ENCODE data around the gene AGBL4.

The AGBL4 gene

GRCh38 chr1:48540587-48540986, 1483.2 kb downstream of the AGBL4 start:
- H3K27ac ChIP-seq, result no peak overlapping the region
- TF ChIP-seq CTCF (IDR thresholded peaks at IDR 0.05) (no peak), ZFX (IDR thresholded peaks at IDR 0.05; ENCODE audit: borderline replicate concordance) (no peak)

- no peak for TF ChIP-seq ZFX (IDR thresholded peaks at IDR 0.05; ENCODE audit: borderline replicate concordance)
- H3K27ac ChIP-seq, result no peak overlapping the region
Observed at GRCh38 chr1:48536477-48536876, 1487.3 kb downstream of the AGBL4 start.

- TF ChIP-seq ZFX (IDR thresholded peaks at IDR 0.05; ENCODE audit: borderline replicate concordance), result no peak
- no peak for TF ChIP-seq CTCF (IDR thresholded peaks at IDR 0.05)
- H3K27ac ChIP-seq, result no peak overlapping the region
Observed at GRCh38 chr1:48532976-48533375, 1490.8 kb downstream of the AGBL4 start.

GRCh38 chr1:48530727-48531351, 1492.9 kb downstream of the AGBL4 start:
- peak; percentile 92 for TF ChIP-seq CTCF (IDR thresholded peaks at IDR 0.05)
- no peak for TF ChIP-seq ZFX (IDR thresholded peaks at IDR 0.05; ENCODE audit: borderline replicate concordance)
- H3K27ac ChIP-seq, result no peak overlapping the region

GRCh38 chr1:48527051-48527450, 1496.7 kb downstream of the AGBL4 start:
- peak overlapping the region; percentile 91 for H3K27ac ChIP-seq
- no peak for TF ChIP-seq CTCF (IDR thresholded peaks at IDR 0.05)
- TF ChIP-seq ZFX (IDR thresholded peaks at IDR 0.05; ENCODE audit: borderline replicate concordance), result no peak

GRCh38 chr1:48526008-48526710, 1497.6 kb downstream of the AGBL4 start:
- TF ChIP-seq ZFX (IDR thresholded peaks at IDR 0.05; ENCODE audit: borderline replicate concordance) (no peak), CTCF (IDR thresholded peaks at IDR 0.05) (no peak)
- H3K27ac ChIP-seq, result peak overlapping the region; percentile 91

GRCh38 chr1:48524892-48525467, 1498.8 kb downstream of the AGBL4 start:
- TF ChIP-seq CTCF (IDR thresholded peaks at IDR 0.05), result no peak
- peak overlapping the region; percentile 91 for H3K27ac ChIP-seq

Measured in 22Rv1 (cell line).